Stimulated activated naive CD4-positive, alpha-beta T cell treated with Interleukin-2 at 50 U/mL for 16 hours (primary cell): ENCODE results near the gene LGR6.
"Not testable (repeated sequence)": the region's sequence is repeated elsewhere in the genome, so short reads cannot be mapped to it uniquely, and the experiment has no call there.

Experiments
- DNase-seq: peaks from one replicate; lab custom pipeline; 2025; lab: John Stamatoyannopoulos, UW

The LGR6 gene

DNA sequence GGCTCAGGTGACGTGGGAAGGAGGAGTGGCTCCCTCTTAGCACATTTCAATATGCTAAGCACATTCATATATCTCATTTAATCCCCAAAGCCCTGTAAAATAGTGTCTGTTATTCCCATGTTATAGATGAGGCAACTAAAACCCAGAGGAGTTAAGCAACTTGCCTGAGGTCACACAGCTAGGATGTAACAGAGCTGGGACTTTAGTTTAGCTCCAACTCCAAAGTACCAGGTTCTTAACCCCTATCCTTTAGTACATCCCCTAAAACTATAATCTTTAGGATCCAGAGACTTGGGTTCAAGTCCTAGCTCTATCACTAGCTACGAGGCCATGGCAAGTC lies 48.5 kb downstream of the LGR6 start:
- no peak for DNase-seq

DNA sequence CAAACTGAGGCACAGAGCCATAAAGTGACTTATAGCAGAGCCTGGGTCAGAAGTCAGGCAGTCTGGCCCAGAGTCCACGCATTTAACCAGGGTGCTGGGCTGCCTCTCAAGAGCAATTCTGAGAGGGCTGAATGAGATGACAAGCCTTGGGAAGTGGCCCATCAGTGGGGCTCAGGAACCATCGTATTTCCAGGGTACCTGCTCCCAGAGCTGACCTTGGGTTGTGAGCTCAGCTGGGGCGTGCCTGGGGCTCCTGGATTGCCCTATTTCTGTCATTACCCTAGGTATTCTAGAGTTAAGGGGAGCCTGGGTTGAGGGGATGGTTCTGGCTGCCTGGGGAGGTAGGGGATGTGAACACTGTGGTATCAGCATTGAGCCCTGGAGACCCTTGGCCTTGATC lies 49.4 kb downstream of the LGR6 start:
- no peak for DNase-seq

DNA sequence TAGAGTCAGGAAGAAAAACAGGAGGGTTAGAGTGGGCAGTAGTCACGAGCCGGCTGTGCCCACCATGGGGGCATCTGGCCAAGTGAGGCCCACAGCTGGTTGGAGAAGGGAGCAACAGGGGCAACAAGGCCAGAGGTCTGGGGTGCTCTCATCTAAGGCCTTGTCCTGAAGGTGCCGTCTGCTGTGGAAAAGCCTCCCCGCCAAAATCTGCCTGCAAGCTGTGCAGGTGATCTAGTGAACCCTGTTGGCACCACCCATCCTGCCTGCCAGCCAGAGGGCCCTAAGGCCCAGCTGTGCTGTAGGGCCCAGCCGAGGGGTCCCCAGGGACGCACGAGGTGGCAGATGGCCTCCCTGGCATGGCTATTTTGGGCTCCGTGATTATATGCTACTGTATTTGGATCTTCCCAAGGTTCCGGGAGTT lies 51.3 kb downstream of the LGR6 start:
- DNase-seq: no peak

DNA sequence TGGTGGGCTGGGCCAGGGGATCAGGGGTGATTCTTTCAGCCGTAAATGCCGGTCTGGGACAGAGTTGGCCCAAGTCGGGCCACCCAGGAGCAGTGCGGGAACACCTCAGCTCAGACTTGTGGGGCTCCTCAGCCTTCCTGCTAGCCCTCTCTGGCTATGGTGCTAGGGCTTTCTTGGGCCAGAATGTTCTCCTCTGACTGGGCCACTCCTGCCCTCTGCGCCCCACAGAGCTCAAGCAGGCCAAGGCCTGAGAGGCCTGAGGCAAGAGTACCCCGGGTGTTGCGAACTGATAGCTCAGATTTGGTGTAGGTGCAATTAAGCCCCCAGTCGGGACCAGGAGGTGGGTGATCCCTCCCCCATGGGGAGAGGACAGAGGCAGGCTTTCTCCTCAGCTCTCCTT lies 51.8 kb downstream of the LGR6 start:
- no peak for DNase-seq

DNA sequence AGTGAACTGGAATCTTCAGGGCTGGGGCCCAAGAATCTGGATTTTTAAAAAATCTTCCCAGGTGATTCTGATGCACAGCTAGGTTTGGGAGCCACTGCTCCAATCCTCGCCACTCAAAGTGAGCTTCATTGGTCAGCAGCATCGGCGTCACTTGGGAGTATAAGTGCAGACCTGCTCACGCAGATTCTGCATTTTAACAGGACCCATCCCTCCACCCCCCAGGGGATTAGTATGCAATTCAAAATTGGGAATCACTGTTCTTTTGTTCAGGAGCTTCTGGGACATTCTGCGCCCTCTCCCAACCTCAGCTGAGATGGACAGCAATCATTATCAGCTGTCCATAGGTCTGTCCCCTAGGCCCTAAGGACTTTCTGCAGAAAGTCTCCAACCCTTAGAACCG lies 53.5 kb downstream of the LGR6 start:
- no peak for DNase-seq

DNA sequence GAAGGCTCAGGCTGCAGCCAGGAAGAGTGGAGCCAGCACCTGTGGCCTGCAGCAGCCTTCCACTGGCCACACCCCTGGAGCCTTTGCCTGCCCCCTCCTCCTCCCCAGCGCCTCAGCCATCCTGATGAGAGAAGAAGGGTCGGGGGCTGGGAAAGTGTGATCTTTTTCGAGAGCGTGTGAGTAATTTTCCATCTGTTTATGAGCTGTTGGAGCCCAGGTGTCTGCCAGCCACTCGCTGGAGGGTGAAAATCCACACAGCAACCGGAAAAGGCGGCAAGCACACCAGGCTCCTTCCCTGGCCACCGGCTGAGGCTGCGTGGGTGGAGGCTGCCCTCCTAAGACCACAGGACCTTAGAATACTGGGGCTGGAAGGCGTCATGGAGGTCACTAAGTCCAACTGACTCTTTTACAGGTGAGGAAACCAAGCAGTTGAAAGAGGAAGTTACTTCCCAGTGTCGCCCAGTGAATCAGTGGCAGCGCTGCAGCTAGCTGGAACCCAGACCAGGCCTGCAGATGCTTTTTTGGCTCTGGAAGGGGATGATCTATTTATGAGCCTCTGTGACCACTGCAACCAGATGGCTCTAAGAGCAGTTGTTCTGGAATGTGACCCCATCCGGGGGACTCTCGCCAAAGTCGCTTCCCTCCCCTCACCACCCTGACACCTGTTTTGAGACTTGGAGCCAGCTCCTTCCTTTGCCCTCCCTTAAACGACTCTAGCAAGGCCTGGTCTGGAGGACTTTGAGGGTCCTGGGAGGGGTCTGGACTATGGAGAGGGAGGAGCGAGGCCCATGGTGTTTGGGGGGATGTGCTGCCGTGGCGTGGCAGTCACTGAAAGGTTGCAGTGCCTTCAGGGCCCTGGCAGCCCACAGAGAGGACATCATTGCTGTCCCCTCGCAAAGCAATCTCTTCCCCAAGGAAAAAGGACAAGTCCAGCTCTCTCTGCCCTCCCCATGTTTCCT lies 54.5 kb downstream of the LGR6 start:
- no peak for DNase-seq

DNA sequence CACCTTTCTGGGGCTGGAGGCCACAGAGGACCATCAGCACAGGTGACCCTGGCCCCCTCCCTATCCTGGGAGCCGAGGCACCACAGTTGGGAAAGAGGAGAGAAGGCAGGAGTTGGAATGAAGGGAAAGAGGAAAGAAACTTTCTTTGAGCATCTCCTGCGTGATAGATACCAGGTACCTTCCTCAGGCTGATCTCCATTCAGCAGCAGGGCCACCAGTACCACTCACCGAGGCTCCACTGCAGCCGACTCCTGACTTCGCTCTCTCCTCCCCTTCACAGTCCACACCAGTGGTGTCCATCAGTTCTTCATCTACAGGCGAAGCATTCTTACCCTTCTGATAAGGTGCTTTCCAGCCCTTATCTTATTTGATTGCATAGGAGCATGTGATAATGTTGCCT lies 55.3 kb downstream of the LGR6 start:
- no peak for DNase-seq

DNA sequence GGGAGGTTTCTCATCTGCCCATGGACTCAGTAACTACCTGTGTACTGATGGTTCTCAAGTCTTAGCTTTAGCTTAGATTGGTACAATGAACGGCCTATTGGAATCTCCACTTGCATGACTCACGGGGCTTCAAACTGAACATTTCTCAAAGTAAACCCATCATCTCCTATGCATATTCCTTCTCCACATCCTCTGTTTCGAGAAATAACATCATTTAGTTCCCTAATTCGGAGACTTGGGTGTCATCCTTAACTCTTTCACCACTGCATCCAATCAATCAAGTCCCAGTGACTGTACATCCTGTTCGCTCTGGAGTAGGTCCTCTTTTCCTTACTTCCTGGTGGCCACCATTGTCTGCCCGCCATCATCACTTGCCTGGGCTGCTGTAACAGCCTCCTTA lies 55.8 kb downstream of the LGR6 start:
- no peak for DNase-seq

DNA sequence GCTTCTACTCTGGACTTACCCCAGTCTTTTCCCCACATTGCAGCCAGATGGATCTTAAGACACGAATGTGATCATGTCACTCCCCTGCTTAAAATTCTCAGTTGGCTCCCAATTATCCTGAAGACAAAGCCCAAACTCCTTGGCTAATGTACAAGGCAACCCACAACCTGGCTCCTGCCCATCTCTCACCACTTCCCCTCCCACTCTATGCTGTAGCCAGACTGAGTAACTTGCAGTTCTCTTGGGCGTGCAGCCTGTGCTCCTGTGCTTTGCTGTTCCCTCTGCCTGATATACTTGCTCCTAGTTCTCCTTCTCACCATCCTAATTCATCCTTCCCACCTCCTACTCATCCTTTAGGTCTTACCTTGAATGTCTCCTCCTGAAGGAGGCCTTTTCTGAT lies 56.2 kb downstream of the LGR6 start:
- no peak for DNase-seq

DNA sequence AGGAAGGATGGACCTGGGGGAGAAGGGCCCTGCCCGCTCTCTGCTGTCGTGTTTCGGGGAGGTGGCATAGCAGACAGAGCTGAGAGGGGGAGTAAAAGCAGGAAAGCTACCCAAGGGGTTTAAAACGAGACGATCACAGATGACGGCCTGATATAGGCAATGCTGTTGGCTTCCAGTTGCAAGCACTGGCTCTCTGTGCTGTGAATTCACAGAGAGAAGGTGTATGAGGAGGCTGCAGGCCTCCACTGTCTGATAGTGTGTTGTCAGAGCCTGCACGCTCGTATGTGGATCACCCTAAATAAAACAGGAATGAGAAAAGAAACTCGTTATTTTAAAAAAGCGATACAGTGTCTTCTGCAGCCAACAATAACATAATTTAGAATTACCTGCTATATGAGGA lies 57.4 kb downstream of the LGR6 start:
- DNase-seq: no peak

DNA sequence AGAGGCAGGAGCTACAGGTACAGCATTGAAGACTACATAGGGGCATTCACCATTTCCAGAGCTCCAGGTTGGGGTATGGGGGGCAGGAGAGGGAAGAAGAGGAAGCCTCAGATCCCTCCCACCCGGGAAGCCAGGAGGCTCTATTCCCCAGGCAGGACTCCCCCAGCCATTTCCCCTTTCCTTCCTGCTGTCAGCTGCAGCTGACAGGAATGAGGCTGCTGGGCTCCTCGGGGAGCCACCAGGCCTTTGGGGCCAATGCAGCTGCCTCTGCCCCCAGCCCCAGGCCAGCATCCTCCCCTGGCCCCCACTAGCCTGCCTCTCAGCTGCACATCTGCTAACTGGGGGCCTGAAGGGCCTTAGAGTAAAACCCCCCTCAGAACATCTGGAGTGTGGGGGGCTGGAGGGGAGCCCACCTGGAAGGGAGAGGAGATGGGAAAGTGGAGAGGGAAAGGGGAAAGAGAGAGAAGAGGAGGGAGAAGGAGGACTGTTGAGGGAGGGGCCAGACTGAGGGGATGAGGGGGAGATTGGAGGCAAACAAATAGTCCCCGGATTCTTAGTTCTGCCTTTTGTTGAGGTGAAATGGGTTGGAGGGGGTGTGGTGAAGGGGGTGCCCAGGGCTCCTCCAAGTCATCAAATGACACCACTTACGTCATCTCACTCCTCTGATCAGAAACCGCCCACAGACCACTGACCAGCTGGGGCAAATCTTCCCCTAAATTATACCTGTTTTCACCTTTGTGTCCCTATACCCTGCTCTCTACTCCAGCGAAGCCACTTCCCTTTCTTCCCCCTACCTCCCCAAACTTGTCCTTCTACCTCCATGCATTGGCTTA lies 58.0 kb downstream of the LGR6 start:
- DNase-seq: no peak

DNA sequence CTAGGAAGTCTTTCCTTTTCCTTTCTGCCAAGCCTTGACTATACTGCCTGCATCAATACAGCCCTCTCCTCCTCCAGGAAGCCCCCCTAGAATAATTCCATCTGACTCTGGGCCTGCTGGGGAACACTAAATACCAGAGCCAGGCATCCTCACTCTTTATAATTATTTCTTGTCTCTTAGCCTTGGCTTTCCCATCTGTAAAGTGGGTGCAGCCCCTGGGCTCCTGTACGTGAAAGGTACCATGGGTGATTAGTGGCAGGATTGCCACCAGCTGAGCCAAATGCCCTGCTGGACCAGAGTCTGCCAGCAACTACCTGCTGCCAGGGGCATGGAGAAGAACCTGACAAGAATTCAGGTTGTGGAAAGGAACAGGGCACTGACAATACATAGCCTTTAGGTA lies 58.7 kb downstream of the LGR6 start:
- DNase-seq: no peak

DNA sequence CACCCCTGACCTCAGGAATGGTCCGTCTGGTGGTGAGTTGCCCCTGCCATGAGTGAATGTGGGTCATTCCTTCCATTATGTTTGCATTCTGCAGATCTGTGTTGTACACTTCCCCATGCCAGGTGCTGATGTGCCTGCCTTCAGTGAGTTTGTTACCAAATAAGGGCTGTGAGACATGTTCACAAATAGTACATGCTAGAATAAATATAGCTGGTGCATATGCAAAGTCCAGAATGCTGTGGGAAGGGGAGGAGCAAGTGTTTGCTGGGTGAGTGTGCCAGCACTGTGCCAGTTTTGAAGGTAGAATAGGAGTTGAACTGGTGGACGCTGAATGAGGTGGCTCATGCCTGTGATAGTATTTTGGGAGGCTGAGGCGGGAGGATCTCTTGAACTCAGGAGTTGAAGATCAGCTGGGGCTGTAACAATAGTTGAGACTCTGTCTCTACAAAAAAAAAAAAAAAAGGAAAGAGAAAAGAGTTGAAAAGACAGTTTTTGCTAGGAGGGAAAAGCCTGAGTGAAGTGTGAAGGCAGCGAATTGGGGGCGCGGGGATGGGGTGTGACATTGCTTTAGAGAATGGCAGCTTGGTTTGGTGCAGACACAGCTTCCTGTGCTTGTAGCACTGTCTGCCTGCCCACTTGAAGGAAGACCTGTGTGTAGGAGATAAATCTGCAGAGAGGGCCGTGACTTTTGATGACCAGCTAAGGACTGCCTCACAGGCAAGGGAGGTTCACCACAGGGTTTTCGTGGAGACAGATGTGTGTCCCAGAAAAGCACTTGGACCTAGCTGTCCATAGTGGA lies 61.1 kb downstream of the LGR6 start:
- no peak for DNase-seq

DNA sequence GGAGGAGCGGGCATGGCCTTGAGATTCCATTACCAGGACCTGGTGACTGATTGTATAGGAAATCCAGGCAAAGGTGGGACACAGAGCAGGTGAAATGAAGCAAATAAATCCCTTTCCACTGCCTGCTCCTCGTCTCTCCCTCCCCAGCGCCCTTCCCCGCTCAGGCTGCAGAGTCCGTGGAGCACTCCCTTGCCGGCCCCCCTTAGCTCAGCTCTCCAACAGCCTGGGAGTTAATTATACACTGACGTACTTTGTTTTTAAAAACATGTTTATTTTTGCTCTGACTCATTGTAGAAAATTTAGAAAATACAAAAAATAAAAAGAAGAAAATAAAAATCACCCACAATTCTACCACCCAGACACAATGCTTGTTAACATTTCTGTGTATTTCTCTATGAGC lies 61.7 kb downstream of the LGR6 start:
- DNase-seq: no peak

DNA sequence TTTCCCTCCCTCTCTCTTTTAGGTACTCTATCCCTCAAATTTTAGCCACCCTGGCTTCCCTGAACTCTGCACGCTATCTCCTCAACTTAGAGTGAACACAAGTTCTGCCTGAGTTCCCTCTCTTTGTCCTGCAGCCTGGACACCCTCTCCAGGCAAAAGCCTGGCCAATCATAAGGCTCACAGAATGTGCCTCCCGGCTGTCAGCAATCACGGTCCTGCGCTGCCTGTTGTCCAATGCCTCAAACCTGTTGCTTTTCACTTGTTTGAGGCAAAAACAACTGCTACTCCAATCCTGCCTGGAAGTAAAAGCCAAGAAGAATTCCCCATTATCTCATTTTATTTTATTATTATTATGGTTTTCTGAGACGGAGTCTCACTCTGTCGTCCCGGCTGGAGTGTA lies 66.1 kb downstream of the LGR6 start:
- DNase-seq: no peak

DNA sequence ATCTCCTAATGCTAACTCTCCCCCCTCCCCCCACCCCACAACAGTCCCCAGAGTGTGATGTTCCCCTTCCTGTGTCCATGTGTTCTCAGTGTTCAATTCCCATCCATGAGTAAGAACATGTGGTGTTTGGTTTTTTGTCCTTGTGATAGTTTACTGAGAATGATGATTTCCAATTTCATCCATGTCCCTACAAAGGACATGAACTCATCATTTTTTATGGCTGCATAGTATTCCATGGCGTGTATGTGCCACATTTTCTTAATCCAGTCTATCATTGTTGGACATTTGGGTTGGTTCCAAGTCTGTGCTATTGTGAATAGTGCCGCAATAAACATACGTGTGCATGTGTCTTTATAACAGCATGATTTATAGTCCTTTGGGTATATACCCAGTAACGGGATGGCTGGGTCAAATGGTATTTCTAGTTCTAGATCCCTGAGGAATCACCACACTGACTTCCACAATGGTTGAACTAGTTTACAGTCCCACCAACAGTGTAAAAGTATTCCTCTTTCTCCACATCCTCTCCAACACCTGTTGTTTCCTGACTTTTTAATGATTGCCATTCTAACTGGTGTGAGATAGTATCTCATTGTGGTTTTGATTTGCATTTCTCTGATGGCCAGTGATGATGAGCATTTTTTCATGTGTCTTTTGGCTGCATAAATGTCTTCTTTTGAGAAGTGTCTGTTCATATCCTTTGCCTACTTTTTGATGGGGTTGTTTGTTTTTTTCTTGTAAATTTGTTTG lies 67.8 kb downstream of the LGR6 start:
- DNase-seq: not testable (repeated sequence)

DNA sequence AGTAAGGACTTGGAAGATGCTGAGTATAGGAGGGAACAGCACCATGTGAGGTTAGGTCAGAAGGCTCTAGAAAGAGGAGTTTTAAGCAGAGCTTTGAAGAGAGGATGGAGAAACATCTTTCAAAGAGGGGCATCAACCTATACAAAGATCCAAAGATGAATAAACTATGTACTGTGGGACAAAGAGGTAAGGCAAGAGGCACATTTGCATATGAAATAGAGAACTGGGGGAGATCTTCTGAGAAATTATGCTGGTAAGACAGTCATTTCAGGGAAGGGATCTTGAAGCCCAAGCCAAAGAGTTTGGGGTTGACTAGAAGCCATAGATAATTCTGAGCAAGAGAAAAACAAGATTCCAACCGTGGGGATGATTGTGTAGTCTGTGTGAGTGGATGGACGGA lies 70.0 kb downstream of the LGR6 start:
- no peak for DNase-seq

DNA sequence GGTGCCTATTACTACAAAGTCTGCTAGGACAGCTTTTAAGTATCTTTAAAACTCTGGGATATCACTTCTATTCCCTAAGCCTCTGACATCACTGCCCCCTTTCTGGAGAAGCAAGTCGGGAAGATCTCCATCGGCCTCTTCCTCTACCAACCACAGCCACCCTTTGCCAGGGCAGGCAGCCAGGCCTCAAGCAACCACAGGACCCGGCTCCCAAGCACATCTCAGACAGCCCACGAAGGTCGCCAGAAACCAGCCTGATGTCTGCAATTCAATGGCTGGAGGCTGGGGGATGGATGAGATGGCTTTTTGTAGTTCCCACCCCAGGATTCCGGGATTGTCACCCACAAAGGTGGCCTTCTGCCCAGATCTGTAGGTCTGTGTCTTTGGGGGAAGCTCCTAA lies 70.7 kb downstream of the LGR6 start:
- DNase-seq: no peak

DNA sequence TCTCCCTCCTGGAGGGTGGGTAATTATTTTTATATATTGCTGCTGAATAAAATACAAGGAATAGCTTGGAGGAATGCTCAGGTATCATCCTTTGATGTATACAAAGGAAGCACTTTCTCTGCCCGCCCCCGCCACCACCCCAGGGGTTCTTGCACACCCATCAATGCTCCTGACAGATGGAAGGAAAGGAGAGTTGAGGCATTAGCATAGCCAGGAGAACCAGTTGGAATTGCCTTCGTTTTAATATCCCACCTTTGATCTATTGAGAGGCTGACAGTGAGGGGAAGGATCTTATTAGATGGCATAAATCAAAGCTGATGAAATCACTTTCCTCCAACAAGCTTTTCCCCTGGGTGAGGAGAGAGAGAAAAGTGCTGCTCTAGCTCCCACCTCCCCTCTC lies 71.1 kb downstream of the LGR6 start:
- no peak for DNase-seq

DNA sequence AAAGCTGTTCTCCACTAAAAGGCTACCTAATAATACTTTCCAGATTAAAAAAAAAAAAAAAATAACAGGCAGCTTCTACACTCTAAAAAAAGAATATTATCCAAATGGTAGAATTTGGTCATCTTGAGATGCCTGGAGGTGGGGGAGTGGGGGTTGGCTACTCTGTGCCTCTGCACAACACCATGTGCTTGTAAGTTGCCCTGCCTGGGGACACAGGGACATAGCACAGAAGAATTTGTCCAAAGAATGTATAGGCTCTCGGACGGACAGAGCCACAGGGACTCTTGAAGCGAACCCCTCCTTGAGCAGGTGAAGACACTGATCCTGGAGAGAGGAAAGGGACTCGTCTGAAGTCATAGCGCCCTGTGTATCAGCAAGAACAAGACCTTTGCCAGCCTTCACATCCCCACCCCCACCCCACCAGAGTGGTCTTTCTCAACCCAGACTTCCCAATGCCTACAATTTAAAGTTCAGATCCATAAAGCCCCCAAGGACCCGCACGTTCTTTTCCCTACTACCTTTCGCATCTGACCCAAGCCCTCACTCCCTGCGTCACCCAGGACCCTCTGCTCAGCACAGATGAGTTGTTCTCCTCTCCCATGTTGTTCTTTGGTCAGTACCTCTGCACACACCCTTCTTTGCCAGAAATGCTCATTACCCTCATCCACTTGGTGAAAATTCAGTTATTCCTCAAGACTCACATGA lies 72.6 kb downstream of the LGR6 start:
- no peak for DNase-seq

DNA sequence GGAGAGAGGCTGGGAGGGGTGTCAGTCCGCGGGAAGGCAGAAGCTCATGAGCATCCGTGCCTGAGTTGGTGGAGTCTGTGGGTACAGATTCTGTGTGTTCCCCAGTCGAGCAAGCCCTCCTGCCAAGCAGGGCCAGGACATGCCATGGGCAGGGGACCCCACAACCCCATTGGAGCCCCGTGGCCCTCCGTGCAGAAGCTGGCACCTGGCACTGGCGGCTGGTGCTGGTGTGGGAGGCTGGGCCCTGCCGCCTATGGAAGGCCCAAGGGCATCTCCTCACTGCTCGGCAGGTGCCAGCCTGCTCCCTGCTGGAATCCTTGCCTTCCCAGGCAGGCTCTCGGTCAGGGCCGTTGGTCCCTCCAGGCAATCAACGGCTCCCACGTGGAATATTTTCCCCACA lies 74.4 kb downstream of the LGR6 start:
- no peak for DNase-seq
